HG02981 (cell line): ENCODE data around the gene CCDC154.
A peak's percentile ranks its signal among the peaks of the same experiment; 100 is the strongest.
"Not testable (repeated sequence)": the region's sequence is repeated elsewhere in the genome, so short reads cannot be mapped to it uniquely, and the experiment has no call there.

ENCODE experiments used
- ATAC-seq: cut with Tn5 transposase; IDR thresholded peaks from one replicate; pipeline ENCODE4 v1.9.1; 2021; ENCODE audit warnings: mild to moderate bottlenecking, moderate library complexity; ENCODE audit not compliant: unreplicated experiment

CCDC154 gene

DNA sequence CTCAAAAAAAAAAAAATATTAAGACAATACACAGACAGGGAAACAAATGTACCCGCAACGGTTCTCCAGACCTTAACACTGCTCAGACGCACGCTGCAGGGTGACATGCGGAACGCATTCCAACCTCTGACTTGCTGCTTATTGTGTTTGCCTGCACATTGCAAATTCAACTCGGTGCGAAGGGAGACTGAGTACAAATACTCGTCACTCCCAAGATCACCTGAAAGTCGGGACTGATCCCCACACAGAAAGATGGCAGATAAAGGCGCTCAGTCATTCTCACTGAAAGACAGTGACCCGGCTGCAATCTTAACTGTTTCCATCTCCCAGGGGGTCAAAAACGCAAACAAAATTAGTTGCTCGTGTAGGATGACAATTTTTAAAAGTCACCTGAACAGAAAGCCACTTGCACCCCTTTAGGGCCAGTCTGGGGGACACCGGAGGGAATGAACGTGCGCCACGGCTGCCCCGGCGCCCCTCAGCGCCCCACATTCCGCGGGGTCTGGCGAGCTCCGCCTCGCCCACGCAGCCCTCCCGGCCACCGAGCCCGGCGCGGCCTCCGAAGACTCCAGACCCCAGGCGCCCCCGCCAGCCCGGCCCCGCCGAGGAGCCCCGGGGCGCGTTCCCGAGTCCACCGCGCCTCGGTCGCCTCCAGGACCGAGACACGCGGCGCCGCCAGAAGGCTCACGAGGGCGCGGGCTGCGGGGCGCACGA is 29.9 kb upstream of the CCDC154 start:
- ATAC-seq, result peak; percentile 24

DNA sequence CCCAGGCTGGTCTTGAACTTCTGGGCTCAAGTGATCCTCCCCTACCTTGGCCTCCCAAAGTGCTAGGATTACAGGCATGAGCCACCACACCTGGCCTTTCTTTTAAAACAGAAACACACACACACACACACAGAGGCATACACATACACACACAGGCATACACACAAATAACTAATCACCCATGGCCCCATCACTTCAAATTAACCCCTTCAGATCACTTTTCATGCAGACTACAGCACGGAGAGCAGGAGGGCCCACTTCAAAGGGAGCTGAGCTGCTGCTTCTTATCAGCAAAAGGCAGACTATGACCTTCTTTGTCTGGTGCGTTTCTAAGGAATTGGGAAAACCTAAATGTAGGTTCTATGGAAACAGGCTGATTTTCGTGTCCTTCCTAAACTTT is 28.6 kb upstream of the CCDC154 start:
- ATAC-seq, result no peak

DNA sequence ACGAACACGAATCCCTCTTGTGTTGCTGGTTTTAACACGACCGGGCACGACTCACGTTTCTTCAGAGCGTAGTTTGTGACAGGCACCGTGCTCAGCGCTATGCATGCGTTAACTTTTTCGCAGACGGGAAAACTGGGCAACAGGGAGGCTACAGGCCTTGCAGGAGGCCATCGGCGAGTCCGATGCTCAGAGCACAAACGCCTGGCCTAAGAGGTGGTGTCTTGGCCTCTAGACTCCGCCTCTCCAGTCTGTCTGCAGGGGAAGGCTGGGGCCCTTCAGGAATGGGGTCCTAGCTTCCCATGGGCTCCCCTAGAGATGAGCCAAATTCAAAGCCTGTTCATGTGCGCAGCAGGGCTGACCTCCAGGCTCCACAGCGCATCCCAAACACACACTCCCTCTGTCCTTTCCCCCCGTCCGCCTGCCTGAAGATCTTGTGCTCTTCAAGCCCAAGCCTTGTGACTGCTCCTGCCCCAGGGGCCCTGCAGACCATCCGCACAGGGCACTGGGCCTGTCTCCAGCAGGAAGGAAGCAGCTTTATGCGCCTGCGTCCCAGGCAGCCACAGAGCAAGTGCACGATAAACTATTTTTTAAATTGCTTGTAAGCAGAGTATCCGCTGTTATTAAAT is 27.3 kb upstream of the CCDC154 start:
- ATAC-seq, result no peak

DNA sequence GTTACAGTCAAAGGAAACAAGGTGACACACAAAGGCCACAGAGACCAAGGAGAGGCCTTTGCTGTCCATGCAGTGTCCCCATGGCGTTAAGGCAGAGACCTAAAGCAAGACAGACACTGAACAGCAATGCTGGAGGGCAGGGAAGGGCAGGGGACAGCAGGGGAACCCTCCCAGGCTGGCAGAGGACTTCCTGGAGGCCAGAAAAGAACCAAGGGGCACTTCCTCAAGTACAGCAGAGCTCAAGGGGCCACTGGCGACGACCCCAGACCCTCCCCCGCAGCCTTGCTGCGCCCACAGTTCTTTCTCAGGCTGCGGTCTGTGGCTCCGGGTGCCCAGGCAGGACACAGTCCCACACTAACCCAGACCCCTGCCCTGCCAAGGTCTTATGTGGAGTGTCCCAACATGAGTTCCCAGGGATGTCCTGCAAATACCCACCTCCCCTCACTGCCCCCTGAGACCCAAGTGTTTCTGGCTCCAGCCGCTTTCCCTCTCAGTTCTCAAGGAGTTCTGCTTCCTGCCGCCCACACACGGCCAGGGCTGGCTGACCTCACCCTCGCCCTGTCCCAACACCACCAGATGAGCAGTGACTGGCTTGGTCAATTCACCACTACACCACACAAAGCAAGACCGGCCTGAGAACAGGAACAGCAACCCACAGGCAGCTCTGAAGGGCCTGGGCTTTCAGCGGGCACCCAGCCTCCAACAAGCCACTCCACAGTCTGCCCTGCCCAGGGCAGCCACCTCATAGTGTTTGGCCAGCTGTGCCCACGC is 26.3 kb upstream of the CCDC154 start:
- ATAC-seq, result no peak

DNA sequence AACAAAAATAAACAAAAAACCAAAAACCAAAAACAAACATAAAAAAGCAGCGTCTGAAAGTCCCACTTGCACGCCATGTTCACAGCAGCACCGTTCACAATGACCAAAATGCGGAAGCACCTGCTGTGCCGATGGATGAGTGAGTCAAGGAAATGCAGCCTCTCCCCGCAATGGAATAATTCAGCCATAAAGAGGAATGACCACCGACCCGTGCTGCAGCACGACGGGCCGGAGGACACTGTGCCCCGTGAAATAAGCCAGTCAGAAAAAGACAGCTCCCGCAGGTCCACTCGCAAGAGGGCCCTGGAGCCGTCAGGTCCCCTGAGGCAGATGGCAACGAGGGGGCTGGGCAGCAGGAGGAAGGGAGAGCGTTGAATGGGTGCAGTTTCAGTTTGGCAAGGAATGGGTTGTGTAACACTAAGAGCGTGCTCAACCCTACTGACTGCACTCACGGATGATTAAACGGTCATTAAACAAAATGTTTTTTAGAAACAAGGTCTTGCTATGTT is 25.4 kb upstream of the CCDC154 start:
- ATAC-seq, result no peak

DNA sequence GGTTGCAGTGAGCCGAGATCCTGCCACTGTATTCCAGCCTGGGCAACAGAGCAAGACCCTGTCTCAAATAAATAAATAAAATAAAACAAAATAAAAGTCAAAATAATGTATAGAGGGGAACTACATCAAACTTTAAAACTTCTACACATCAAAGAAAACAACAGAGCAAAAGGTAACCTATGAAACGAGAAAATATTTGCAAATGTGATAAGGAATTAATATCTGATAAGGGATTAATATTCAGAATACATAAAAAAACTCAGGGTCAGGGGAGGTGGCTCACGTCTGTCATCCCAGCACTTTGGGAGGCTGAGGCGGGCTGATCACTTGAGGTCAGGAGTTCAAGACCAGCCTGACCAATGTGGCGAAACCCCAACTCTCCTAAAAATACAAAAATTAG is 24.8 kb upstream of the CCDC154 start:
- ATAC-seq, result not testable (repeated sequence)

DNA sequence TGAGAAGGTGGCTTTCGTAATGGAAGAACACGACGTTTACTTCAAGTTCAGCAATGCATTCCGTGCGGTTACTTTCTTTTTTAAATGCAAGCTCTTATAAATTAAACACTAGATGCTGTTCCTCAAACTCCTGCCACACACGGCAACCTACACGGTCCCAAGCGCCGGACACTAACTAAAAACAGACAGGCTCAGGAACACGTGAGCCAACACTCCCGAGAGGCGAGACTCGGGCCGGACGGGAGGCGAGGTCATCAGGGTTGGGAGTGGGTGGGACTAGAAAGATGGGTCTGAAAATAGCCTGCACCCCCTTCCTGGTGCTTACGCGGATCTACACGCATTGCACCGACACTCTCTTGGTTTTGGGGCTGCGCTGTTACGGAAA is 24.1 kb upstream of the CCDC154 start:
- ATAC-seq, result no peak

DNA sequence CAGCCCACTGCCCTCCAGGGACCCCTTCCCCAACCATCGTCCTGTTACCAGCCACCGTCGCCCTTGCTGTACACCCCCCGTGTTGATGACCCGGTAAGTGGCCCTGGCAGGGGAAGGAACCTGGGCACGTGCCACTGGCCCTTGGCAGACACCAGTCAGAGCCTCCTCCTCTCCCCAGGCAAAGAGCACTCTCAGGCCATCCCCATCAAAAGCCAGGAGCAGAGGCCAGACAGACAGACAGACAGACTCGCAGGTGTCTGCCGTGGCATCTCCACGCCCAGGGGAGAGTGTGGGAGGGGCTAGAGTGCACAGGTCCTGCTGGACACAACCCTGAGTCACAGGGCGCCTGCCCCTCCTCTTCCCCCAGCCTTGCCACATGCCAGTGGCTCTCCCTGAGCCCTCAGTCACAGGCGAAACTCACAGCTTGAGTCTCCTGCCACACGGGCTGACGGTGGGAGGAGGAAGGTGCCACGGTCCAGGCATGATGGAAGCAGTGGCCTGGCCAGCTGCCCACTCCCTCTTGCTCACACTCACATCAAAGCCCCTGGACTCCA is 22.7 kb upstream of the CCDC154 start:
- ATAC-seq, result no peak

DNA sequence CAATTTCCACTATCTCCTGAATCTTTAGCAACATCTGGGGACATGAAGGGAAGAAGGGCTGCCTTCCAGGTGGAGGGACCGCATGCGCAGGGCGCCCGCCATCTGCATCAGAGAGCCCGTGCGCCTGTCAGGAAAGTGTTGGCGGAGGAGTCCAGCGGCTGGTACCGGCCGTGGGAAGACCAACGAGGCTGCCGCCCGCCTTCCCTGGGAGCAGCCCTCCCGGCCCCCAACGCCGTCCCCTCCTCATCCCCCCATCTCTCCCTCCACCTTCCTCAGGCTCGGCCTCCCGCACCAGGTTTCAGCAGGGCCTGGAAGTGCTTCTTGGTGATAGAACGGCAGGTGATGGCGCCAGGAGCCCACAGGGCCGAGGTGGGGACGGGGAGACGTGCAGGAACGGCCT is 21.7 kb upstream of the CCDC154 start:
- ATAC-seq, result no peak

DNA sequence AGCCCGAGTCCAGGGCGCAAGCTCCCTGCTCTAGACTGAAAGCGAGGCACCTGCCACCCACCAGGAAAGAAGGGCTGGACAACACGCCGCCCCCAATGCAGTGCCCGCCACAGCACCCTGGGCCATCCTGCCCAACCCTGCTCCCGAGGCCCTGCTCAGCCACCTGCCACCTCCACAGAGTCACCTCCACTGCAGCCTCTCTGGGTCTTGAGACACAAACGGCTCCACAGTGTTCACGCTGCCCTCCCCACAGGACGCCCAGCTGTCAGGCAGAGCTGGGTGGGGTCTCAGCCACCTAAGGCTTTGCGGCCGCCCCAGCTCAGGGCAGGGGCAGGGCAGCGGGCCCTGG is 21.2 kb upstream of the CCDC154 start:
- no peak for ATAC-seq

DNA sequence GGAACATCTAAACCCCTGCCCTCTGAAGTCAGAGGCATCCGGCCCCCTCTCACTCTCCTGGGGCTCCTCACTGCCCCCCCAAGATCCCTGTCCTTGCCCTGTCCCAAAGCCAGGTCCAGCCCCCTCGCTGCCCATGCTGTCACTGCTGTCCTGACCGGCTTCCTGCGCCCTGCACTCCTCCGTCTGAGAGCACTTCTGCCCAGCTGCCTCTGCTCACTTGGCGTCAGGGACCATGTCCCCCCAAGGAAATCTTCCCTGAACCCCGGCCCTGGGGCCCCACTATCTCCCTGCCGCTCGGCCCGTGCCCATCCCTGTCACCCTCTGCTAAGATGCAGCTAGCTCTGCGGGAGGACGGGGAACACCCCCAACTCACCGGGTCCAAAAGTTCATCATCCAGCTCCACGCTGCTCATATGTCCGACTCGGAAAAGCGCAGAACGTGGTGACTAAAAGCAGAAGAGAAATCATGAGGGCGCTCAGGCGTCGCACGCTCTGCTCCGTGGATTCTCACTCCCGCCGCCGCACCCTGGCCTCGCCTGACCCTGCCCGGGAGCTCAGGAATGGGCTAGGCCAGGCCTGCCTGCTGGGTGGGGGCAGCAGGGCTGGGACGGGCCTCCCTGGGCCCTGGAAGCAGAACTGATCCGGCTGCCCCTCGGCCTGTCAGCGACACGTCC is 20.7 kb upstream of the CCDC154 start:
- no peak for ATAC-seq

DNA sequence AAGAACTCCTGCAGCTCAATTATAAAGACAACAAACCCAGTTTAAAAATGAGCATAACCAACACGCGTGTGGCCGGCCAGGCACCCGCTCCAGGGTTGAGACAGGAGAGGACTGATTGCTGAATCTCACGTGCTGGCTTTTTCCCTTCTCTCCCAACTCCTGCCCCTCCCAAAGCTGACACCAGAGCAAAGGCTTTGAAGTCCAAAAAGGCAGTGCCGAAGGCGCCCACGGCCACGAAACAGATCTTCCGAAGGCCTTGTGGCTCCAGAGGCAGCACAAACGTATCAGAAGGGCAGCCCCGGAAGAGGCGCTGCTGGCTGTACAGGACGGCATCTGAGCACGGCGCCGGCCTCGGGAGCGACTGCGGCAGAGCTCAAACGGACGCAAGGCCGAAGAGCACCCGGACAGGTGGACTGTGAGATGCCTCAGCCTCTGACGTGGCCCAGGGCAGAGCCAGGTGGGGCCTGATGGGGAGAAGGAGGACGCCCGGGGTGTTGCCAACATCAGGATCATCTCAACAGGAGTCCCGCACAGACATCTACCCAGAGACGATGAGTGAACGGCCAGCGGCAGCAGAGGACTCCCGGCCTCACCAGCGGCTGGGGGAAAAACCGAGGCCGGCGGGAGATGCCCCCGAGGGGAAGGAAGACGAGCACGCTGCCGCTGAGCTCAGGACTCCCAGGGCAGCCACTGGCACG is 20.0 kb upstream of the CCDC154 start:
- ATAC-seq, result no peak

DNA sequence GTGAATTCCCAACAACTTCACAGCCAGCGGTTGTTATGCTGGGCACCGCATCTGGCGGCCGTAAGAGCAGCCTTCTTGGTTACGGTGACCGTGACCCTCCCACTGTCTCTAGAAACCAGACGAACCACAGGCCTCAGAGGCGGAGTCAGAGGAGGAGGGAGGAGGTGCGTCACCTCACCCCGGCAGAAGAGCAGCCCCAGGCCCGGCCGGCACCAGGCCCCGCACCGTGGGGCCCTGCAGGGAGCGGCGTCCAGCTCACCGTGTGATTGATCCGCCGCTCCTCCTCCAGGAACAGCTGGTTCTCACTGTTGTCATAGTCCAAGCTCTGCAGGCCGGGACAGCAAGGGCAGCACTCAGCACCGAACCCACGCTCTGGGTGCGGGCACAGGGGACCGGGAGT is 16.8 kb upstream of the CCDC154 start:
- no peak for ATAC-seq

DNA sequence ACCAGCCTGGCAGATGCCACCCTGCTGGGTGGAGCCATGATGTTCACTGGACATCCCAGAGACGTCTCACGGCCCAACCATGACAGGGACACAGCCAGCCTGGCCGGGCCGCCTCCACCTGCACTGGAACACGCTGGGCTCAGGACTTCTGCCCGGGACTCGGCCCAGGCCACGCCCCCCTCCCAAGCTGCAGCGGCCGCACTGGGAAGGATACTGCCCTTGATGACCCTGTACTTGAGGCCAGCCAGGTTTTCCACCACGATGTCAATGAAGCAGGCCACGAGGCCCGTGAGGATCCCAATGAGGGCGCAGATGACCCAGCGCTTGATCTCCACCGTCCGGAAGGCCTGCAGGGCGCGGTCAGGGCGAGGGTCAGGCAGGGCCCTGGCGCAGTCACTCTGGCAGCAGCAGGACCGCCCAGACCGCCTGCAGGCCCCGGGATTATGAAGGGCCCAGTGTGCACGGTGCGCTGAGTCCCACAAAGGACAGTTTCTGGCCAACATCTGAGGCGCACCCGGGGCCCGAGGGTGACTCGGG is 16.3 kb upstream of the CCDC154 start:
- no peak for ATAC-seq

DNA sequence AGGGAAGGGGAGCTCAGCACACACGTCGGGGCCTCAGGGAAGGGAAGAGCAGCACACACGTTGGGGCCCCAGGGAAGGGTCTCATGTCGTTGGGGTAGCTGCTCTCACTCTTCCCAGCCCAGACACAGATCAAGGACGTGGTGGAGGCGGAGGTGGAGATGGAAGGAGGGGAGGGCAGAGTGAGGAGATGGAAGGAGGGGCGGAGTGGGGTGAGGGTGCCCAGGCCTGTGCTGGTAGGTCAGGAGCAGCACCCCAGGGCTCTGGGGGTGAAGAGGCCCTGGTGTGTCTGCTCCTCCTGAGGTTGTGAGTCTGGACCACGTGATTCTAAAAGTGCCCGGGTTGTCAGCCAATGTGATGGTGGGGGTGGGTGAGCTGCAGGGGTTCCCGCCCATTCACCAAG is 15.6 kb upstream of the CCDC154 start:
- ATAC-seq, result no peak

DNA sequence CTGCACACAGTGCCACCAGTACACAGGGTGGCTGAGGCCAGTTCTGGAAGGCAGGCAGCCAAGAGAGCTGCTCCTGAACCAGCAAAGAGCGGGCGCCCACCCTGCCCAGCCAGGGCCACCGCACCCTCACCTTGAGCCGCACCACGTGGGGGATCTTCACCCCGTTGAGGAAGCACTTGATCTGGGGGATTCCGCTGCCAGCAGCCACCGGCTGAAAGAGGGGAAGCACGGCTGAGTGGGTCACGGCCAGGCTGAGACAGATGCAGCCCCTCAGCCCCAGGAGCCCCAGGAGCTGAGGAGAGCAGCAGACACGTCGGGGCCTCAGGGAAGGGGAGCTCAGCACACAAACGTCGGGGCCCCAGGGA is 14.6 kb upstream of the CCDC154 start:
- no peak for ATAC-seq

DNA sequence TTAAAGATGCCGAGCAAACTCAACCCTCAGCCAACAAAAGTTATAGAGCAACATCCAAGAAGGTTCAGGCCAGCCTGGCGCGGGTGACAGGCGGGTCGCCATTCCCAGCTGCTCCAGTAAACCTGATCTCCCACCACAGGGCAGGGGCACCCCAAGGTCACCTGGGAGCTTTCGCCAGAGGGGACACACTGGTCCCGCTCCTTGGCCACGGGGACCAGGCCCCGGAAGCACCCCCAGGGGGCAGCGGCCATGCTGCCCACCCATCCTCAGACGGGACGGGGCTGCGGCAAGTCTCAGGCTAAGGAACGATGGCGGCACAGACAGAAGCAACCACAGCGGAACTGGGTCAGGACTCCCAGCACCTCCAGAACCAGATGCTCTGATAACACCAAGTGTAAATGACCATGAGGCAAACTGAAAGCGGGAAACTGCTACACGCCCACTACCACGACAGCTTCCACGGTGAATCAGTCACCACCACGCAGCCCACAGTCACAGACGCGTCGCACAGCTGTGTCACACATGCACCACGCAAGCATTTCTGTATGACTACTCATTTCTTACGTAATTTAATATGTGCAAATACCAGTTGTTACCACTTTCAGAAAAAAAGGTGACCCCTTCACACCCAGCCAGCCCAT is 14.1 kb upstream of the CCDC154 start:
- ATAC-seq, result no peak

DNA sequence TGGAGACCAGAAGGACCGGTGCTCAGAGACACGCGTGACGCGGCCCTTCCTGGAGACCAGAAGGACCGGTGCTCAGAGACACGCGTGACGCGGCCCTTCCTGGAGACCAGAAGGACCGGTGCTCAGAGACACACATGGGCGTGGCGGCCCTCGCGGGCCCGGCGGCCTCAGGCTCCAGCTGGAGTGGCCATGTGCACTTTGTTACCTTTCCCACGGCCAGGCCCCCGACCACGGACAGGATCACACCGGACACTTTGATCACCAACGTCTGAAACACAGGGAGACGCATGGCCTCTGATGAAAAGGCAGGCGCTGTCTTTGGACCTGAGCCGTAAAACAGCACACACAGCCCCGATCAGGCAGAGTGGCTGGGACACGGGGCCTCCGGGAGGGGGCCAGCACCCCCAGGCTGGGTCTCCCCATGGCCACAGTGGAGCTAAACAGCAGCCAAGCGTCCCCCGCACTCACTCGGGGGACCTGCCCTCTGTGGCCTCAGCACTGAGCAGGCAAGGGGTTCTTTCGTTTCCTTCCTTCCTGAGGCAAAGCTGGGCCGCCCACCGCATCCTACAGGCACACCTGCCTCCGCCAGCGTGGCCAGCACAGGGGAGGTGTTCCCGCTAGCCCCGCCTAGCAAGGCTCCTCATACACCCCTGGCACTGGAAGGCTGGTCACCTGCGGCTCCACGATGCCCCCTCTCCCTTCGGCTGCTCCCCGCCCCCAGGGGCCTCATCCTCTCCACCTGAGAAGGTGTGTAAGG is 13.3 kb upstream of the CCDC154 start:
- ATAC-seq, result no peak

DNA sequence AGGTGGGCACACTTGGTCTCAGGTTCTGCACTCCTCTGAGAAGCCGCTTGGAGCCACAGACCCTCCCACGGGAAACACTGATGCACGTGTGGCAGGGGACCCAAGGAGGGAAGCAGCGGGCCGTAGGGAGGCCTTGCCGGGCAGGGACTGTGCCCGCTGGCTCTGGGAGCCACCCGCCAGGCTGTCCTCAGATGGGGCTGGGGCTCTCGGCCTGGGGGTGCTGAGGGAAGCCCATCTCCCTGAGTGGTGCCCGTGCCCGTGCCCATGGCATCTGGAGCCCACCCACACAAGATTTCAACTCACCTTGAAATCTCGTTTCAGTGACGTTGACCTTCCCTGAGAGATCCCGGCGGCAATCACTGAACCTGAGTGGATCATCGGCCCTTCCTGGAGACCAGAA is 12.6 kb upstream of the CCDC154 start:
- ATAC-seq, result no peak
